Gastroesophageal sphincter (tissue), 3 donors: Measurements from ENCODE around the gene KCNJ18.
"Not testable (repeated sequence)": the region's sequence is repeated elsewhere in the genome, so short reads cannot be mapped to it uniquely, and the experiment has no call there.

ENCODE experiments used
- CTCF ChIP-seq, 4 experiments: fragments of 200-600 bp in 2 of 4; fragments of 450-650 bp in 2 of 4; sonication (generic) in 1 of 4; IDR thresholded peaks; one replicate each; pipeline ENCODE4 v1.5.1; 2017 to 2019; ENCODE audit warnings: antibody characterized with exemption in 4 of 4, mild to moderate bottlenecking in 2 of 4, moderate library complexity in 2 of 4
- EP300 ChIP-seq: sonication (generic); formaldehyde crosslinking; IDR thresholded peaks from one replicate; pipeline ENCODE4 v1.6.1; 2017; ENCODE audit warnings: antibody characterized with exemption, mild to moderate bottlenecking
- POLR2A ChIP-seq, 2 donors: fragments of 450-650 bp; IDR thresholded peaks; one replicate each; pipeline ENCODE4 v1.6.1; 2017; ENCODE audit warnings: antibody characterized with exemption in 2 of 2, mild to moderate bottlenecking in 2 of 2, moderate library complexity in 1 of 2

- TF ChIP-seq CTCF (IDR thresholded peaks at IDR 0.05); EP300; POLR2A (IDR thresholded peaks at IDR 0.05): not testable (repeated sequence)
Observed at GRCh38 chr17:21696227-21696626, 3.9 kb downstream of the KCNJ18 start.
